ENCODE measurements around the gene CITED1.
A peak's percentile ranks its signal among the peaks of the same experiment; 100 is the strongest.

The CITED1 gene

DNA sequence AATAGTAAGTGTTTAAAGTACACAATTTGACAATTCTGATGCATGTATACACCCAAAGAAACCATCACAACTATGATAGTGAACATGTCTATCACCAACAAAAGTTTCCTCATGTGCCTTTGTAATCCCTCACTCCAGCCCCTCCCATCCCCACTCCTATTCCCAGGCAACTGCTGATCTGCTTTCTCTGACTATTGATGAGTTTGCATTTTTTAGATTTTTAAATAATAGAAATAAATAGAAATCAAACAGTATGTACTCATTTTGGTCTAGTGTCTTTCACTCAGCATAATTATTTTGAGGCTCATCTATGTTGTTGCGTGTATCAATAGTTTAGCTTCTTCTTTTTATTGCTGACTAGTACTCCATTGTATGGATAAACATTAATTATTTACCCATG, 23.4 kb downstream of the CITED1 start:
- TF ChIP-seq, protein P1, sequence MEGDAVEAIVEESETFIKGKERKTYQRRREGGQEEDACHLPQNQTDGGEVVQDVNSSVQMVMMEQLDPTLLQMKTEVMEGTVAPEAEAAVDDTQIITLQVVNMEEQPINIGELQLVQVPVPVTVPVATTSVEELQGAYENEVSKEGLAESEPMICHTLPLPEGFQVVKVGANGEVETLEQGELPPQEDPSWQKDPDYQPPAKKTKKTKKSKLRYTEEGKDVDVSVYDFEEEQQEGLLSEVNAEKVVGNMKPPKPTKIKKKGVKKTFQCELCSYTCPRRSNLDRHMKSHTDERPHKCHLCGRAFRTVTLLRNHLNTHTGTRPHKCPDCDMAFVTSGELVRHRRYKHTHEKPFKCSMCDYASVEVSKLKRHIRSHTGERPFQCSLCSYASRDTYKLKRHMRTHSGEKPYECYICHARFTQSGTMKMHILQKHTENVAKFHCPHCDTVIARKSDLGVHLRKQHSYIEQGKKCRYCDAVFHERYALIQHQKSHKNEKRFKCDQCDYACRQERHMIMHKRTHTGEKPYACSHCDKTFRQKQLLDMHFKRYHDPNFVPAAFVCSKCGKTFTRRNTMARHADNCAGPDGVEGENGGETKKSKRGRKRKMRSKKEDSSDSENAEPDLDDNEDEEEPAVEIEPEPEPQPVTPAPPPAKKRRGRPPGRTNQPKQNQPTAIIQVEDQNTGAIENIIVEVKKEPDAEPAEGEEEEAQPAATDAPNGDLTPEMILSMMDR (IDR thresholded peaks at IDR 0.05; ENCODE audit: low read depth, low read length, missing control alignments) = no peak
- no peak overlapping the region for H3K4me3 ChIP-seq (replicated peaks; ENCODE audit: low read depth, low read length)

DNA sequence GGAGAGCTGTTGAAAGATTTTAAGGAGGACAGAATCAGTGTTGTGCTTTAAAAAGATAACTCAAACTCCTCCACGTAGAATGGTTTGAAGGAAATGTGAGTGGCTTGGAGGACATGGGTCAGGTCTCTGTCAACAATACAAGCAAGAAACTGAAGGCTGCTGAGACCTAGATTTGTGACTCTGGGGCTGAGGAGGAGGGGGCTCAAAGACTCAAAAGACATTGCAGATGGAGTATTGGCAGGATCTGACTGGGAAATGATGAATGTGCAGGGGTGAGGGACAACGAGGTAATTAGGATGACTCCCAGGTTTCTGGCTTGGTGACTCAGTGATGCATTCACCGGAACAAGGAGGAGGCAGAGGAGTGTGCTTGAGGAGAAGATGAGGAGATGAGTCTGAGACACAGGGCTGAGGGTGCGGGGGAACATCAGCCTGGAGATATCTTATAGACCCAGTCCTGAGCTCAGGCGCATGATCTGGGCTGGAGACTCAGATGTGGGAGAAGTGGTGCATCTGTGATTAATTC, 25.3 kb downstream of the CITED1 start:
- no peak for DNase-seq (ENCODE audit: extremely low read depth, low read depth)
- H3K4me3 ChIP-seq (replicated peaks; ENCODE audit: low read depth, low read length) = no peak overlapping the region
- TF ChIP-seq, protein P1 (IDR thresholded peaks at IDR 0.05; ENCODE audit: low read depth, low read length, missing control alignments) = no peak

More for the DNA sequence above, 23.4 kb downstream of the CITED1 start:
- DNase-seq (ENCODE audit: extremely low read depth, low read depth) = no peak

DNA sequence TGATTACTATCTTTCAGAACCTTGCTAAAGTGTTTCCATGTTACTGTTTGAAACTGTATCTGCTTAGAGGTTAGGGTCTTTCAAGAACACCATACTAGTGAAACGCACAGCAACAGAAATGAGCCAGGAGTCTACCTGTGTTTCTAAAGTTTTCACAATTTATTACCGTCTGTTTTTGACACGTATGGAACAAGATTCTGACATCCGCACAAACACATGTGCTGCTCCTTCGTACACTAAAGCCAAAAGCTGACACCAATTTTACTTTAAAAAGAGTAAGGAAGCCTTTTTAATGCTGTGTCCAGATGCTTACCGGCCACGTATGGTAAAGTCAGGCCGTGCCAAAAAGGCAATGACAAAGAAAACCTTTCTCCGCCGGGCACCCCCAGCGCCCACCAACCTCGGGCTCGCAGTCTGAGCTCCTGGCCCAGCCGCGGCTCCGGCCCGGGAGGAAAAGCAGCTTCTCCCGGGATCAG, 29.2 kb downstream of the CITED1 start:
- H3K4me3 ChIP-seq (replicated peaks; ENCODE audit: low read depth, low read length) = peak overlapping the region; percentile 83
- no peak for DNase-seq (ENCODE audit: extremely low read depth, low read depth)
- TF ChIP-seq, protein P1 (IDR thresholded peaks at IDR 0.05; ENCODE audit: low read depth, low read length, missing control alignments) = no peak

DNA sequence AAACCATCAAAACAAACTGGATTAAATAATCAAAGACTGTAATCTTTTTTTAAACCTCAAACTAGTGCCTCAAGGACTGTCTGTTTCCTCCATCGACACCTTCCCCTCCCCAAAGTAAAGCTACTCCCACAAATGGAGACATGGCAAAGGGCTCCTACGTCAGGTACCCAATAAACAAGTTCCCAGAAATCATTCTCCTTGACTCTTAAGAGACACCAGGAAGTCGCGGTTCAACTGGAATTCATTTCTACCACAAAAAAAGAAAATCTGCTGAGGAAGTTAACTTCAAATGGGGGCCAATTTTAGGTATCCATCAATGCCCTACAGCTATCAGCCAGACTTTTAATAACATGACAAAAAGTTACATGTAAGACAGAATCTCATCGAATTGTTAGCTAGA, 31.2 kb downstream of the CITED1 start:
- TF ChIP-seq, protein P1 (IDR thresholded peaks at IDR 0.05; ENCODE audit: low read depth, low read length, missing control alignments) = no peak
- no peak for DNase-seq (ENCODE audit: extremely low read depth, low read depth)
- peak overlapping the region; percentile 83 for H3K4me3 ChIP-seq (replicated peaks; ENCODE audit: low read depth, low read length)

DNA sequence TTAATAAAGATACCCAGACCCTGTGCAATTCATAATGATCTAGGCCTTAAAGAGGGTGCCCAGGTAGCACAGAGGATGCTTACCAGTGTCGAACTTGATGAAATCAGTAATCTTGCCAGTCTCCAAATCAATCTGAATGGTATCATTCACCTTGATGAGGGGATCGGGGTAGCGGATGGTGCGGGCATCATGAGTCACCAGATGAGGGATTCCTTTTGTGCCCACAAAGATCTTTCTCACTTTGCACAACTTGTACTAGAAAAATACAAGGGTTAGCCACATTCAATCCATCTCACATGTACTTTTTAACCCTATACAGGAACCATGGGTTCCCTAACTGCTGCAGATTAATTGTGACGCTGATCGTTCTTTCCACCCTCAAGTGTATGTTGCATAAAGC, 32.0 kb downstream of the CITED1 start:
- H3K4me3 ChIP-seq (replicated peaks; ENCODE audit: low read depth, low read length) = peak overlapping the region; percentile 83
- no peak for DNase-seq (ENCODE audit: extremely low read depth, low read depth)
- TF ChIP-seq, protein P1 (IDR thresholded peaks at IDR 0.05; ENCODE audit: low read depth, low read length, missing control alignments) = no peak

DNA sequence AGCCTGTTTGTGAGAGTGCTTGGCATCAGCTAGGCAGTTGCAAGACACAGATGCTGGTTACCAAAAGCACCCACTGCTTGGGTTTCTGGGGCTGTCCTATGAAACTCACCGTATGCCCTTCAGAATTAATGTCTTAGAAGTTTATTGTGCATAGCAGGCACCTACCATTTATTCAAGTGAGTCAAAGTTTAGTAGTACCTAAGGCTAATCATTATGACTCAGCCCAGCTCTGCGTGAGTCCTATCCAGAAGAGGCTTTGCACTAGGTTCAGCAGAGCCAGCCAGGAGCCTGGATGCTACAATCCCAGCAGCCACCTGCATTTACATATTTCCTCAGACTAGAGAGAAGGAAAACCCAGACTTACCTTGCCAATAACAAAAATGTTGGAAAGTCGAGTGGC, 32.8 kb downstream of the CITED1 start:
- H3K4me3 ChIP-seq (replicated peaks; ENCODE audit: low read depth, low read length) = peak overlapping the region; percentile 83
- no peak for DNase-seq (ENCODE audit: extremely low read depth, low read depth)
- TF ChIP-seq, protein P1 (IDR thresholded peaks at IDR 0.05; ENCODE audit: low read depth, low read length, missing control alignments) = no peak

DNA sequence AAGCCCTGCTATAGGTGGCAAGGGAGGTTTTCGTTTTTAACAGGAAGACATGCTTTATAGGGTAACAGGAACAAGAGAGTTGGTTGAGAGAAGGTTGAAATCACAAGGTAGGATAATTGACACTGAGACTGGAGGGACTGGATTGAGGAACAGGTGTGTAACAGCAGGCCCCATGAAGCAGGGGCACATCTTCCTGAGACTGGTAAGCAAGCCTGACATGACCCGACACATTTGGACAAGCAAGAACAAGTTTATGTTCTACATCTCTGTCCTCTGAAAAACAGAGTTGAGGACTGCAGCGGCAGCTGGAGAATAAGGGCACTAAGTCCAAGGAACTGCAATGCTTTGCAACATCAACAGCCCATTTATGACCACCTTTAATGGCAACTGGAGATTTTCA, 33.9 kb downstream of the CITED1 start:
- peak overlapping the region; percentile 83 for H3K4me3 ChIP-seq (replicated peaks; ENCODE audit: low read depth, low read length)
- TF ChIP-seq, protein P1 (IDR thresholded peaks at IDR 0.05; ENCODE audit: low read depth, low read length, missing control alignments) = no peak
- no peak for DNase-seq (ENCODE audit: extremely low read depth, low read depth)
